K562 (cell line): ENCODE measurements around the gene ZMIZ1. TPM values are rescaled to one million over a fixed set of nuclear protein-coding genes. Genes with fewer than 3 reads are reported as not detected.
A peak's percentile ranks its signal among the peaks of the same experiment; 100 is the strongest.

Source experiments
- E2F3 ChIP-seq: fragments of 250-450 bp; sonication (Bioruptor Pico); IDR thresholded peaks from 2 replicates; pipeline ENCODE4 v1.4.0; 2020; ENCODE audit warnings: mild to moderate bottlenecking
- FOXJ2 ChIP-seq: fragments of 200-800 bp; sonication (Bioruptor generic); IDR thresholded peaks from 2 replicates; pipeline ENCODE4 v1.6.1; 2016; ENCODE audit warnings: missing genetic modification characterization, missing compliant biosample characterization
- HDAC1 ChIP-seq, 2 experiments: fragments of 450-650 bp; IDR thresholded peaks; 2 replicates each; pipeline ENCODE4 v1.6.1; 2016 to 2017; ENCODE audit warnings: inconsistent platforms in 1 of 2, mild to moderate bottlenecking in 1 of 2, moderate library complexity in 1 of 2
- JUNB ChIP-seq: fragments of 450-650 bp; formaldehyde crosslinking; conservative IDR thresholded peaks from 2 replicates; pipeline ENCODE4 v1.4.0; 2020; ENCODE audit warnings: mild to moderate bottlenecking
- SPI1 ChIP-seq: IDR thresholded peaks from 2 replicates; pipeline ENCODE4 v1.6.1; 2011; ENCODE audit warnings: low read depth, low read length, control low read depth, borderline replicate concordance
- ZNF232 ChIP-seq: sonication (generic); formaldehyde crosslinking; IDR thresholded peaks from 2 replicates; pipeline ENCODE4 v1.8.0; 2022; ENCODE audit warnings: mild to moderate bottlenecking, missing genetic modification reagents
- polyA plus RNA-seq, 8 experiments: library from polyadenylated mRNA; depleted of rRNA in 4 of 8; stranded (reverse) in 5 of 8; unstranded in 3 of 8; fragments of >200 nt; fragmentation: Nextera tagmentation in 2 of 8; fragmentation: Illumina TruSeq in 1 of 8; extraction: Ambion mirVana in 2 of 8; extraction: Trizol in 1 of 8; gene quantifications; 2 replicates each; pipeline versions ENCODE4 v1.2.1 to v1.2.3, GENCODE V29; 2011 to 2014; ENCODE audit warnings: inconsistent platforms in 1 of 8, missing spikeins in 1 of 8
- total RNA-seq, 7 experiments: library from RNA; depleted of rRNA in 6 of 7; stranded (reverse); fragments of >200 nt in 6 of 7; fragmentation: Illumina TruSeq in 2 of 7; extraction: Trizol in 2 of 7; gene quantifications; 2 replicates each; pipeline versions ENCODE4 v1.2.1 to v1.2.3, GENCODE V29; 2011 to 2021; ENCODE audit warnings: low replicate concordance in 1 of 7
- TF ChIP-seq, protein P1 (sequence below): fragments of 450-650 bp; IDR thresholded peaks from 2 replicates; pipeline ENCODE4 v1.6.1; 2016; ENCODE audit warnings: mild to moderate bottlenecking, moderate library complexity
- TF ChIP-seq, protein P2 (sequence below): fragments of 150-350 bp; IDR thresholded peaks from 2 replicates; pipeline ENCODE4 v1.6.1; 2014; ENCODE audit warnings: low read depth, mild to moderate bottlenecking, low read length, borderline replicate concordance
- TF ChIP-seq, protein P3 (sequence below): fragments of 450-650 bp; IDR thresholded peaks from 2 replicates; pipeline ENCODE4 v1.6.1; 2016; ENCODE audit warnings: antibody characterized with exemption

Gene ZMIZ1
- total and polyA plus RNA-seq, 9 of the 15 experiments (the other 6 are each of a cell fraction or from before 2014, with no cell fraction given) = 1.0 to 37.3 (median 4.3) TPM

DNA sequence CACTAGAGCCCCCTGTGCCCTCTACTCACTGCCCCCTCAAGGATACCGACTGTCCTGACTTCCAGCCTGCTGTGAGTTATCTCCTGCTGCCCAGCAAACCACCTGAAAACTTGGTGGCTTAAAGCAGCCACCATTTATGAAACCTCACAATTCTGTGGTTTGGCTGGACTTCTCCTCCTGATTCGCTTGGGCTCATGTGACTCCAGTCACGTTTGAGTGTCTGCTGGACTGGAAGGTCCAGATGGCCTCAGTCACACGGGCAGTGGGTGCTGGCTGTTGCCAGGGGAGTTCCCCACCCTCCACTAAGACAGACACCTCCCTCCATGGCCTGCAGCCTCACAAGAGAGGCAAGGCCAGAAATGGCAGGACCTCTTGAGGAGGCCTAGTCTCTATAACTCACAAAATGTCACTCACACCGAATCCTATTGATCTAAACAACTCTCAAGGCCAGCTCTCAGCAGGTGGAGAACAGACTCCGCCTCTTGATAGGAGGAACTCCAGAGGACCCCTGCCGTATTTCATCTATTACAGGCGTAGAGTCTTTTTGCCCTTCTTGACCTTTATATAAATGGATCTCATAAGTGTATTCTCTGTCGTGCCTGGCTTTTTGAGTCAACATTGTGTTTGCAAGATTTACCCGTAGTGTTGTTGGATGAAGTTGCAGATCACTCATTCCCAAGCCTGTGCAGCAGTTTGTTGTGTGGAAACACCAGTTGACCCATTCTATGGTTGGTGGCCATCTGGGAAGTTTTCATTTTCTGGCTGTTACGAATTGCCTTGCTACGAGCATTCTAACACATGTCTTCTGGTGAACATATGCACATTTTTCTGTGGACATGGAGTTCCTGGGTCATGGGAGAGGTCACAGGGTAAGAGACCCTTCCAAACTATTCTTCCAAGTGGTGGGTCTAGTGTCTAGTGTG lies 48.3 kb downstream of the ZMIZ1 start (continued):
- TF ChIP-seq, protein P1, sequence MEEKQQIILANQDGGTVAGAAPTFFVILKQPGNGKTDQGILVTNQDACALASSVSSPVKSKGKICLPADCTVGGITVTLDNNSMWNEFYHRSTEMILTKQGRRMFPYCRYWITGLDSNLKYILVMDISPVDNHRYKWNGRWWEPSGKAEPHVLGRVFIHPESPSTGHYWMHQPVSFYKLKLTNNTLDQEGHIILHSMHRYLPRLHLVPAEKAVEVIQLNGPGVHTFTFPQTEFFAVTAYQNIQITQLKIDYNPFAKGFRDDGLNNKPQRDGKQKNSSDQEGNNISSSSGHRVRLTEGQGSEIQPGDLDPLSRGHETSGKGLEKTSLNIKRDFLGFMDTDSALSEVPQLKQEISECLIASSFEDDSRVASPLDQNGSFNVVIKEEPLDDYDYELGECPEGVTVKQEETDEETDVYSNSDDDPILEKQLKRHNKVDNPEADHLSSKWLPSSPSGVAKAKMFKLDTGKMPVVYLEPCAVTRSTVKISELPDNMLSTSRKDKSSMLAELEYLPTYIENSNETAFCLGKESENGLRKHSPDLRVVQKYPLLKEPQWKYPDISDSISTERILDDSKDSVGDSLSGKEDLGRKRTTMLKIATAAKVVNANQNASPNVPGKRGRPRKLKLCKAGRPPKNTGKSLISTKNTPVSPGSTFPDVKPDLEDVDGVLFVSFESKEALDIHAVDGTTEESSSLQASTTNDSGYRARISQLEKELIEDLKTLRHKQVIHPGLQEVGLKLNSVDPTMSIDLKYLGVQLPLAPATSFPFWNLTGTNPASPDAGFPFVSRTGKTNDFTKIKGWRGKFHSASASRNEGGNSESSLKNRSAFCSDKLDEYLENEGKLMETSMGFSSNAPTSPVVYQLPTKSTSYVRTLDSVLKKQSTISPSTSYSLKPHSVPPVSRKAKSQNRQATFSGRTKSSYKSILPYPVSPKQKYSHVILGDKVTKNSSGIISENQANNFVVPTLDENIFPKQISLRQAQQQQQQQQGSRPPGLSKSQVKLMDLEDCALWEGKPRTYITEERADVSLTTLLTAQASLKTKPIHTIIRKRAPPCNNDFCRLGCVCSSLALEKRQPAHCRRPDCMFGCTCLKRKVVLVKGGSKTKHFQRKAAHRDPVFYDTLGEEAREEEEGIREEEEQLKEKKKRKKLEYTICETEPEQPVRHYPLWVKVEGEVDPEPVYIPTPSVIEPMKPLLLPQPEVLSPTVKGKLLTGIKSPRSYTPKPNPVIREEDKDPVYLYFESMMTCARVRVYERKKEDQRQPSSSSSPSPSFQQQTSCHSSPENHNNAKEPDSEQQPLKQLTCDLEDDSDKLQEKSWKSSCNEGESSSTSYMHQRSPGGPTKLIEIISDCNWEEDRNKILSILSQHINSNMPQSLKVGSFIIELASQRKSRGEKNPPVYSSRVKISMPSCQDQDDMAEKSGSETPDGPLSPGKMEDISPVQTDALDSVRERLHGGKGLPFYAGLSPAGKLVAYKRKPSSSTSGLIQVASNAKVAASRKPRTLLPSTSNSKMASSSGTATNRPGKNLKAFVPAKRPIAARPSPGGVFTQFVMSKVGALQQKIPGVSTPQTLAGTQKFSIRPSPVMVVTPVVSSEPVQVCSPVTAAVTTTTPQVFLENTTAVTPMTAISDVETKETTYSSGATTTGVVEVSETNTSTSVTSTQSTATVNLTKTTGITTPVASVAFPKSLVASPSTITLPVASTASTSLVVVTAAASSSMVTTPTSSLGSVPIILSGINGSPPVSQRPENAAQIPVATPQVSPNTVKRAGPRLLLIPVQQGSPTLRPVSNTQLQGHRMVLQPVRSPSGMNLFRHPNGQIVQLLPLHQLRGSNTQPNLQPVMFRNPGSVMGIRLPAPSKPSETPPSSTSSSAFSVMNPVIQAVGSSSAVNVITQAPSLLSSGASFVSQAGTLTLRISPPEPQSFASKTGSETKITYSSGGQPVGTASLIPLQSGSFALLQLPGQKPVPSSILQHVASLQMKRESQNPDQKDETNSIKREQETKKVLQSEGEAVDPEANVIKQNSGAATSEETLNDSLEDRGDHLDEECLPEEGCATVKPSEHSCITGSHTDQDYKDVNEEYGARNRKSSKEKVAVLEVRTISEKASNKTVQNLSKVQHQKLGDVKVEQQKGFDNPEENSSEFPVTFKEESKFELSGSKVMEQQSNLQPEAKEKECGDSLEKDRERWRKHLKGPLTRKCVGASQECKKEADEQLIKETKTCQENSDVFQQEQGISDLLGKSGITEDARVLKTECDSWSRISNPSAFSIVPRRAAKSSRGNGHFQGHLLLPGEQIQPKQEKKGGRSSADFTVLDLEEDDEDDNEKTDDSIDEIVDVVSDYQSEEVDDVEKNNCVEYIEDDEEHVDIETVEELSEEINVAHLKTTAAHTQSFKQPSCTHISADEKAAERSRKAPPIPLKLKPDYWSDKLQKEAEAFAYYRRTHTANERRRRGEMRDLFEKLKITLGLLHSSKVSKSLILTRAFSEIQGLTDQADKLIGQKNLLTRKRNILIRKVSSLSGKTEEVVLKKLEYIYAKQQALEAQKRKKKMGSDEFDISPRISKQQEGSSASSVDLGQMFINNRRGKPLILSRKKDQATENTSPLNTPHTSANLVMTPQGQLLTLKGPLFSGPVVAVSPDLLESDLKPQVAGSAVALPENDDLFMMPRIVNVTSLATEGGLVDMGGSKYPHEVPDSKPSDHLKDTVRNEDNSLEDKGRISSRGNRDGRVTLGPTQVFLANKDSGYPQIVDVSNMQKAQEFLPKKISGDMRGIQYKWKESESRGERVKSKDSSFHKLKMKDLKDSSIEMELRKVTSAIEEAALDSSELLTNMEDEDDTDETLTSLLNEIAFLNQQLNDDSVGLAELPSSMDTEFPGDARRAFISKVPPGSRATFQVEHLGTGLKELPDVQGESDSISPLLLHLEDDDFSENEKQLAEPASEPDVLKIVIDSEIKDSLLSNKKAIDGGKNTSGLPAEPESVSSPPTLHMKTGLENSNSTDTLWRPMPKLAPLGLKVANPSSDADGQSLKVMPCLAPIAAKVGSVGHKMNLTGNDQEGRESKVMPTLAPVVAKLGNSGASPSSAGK = no peak
- TF ChIP-seq FOXJ2 (tag) = peak; percentile 17; the same call in 1 of the 2 replicates
- TF ChIP-seq ZNF232 (CRISPR knock-in tag) = no peak
- TF ChIP-seq JUNB = no peak
- TF ChIP-seq SPI1 = no peak
- no peak for TF ChIP-seq HDAC1 (IDR thresholded peaks at IDR 0.05)
- TF ChIP-seq, protein P2, sequence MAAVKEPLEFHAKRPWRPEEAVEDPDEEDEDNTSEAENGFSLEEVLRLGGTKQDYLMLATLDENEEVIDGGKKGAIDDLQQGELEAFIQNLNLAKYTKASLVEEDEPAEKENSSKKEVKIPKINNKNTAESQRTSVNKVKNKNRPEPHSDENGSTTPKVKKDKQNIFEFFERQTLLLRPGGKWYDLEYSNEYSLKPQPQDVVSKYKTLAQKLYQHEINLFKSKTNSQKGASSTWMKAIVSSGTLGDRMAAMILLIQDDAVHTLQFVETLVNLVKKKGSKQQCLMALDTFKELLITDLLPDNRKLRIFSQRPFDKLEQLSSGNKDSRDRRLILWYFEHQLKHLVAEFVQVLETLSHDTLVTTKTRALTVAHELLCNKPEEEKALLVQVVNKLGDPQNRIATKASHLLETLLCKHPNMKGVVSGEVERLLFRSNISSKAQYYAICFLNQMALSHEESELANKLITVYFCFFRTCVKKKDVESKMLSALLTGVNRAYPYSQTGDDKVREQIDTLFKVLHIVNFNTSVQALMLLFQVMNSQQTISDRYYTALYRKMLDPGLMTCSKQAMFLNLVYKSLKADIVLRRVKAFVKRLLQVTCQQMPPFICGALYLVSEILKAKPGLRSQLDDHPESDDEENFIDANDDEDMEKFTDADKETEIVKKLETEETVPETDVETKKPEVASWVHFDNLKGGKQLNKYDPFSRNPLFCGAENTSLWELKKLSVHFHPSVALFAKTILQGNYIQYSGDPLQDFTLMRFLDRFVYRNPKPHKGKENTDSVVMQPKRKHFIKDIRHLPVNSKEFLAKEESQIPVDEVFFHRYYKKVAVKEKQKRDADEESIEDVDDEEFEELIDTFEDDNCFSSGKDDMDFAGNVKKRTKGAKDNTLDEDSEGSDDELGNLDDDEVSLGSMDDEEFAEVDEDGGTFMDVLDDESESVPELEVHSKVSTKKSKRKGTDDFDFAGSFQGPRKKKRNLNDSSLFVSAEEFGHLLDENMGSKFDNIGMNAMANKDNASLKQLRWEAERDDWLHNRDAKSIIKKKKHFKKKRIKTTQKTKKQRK = no peak
- no peak for TF ChIP-seq E2F3 (CRISPR knock-in tag)
- TF ChIP-seq, protein P3, sequence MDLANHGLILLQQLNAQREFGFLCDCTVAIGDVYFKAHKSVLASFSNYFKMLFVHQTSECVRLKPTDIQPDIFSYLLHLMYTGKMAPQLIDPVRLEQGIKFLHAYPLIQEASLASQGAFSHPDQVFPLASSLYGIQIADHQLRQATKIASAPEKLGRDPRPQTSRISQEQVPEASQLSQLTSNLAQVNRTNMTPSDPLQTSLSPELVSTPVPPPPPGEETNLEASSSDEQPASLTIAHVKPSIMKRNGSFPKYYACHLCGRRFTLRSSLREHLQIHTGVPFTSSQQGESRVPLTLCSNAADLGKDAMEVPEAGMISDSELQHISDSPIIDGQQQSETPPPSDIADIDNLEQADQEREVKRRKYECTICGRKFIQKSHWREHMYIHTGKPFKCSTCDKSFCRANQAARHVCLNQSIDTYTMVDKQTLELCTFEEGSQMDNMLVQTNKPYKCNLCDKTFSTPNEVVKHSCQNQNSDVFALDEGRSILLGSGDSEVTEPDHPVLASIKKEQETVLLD = no peak
